ENCODE data around the gene FFAR4.

Gene FFAR4

GRCh38 chr10:93599778-93600177 is 33.3 kb downstream of the FFAR4 start:
- no peak for DNase-seq (ENCODE audit: low read depth, low spot score)

GRCh38 chr10:93600446-93601145 is 34.1 kb downstream of the FFAR4 start:
- no peak for DNase-seq (ENCODE audit: low read depth, low spot score)

- no peak for DNase-seq (ENCODE audit: low read depth, low spot score)
Measured at GRCh38 chr10:93601146-93601773, 34.8 kb downstream of the FFAR4 start, which contains the start of gene RBP4. RBP4 (minus strand) TSS chr10:93601235; CDS start chr10:93601028, 207 bp downstream.

GRCh38 chr10:93601774-93602162 is 35.3 kb downstream of the FFAR4 start:
- DNase-seq (ENCODE audit: low read depth, low spot score), result no peak

GRCh38 chr10:93603023-93603422 is 36.6 kb downstream of the FFAR4 start:
- no peak for DNase-seq (ENCODE audit: low read depth, low spot score)

GRCh38 chr10:93604146-93604545 is 37.7 kb downstream of the FFAR4 start:
- no peak for DNase-seq (ENCODE audit: low read depth, low spot score)

- DNase-seq (ENCODE audit: low read depth, low spot score), result no peak
Measured at GRCh38 chr10:93608421-93608820, 42.0 kb downstream of the FFAR4 start.

- no peak for DNase-seq (ENCODE audit: low read depth, low spot score)
Measured at GRCh38 chr10:93612311-93612710, 45.8 kb downstream of the FFAR4 start, which contains the start of gene PDE6C. PDE6C (plus strand) TSS chr10:93612537; CDS start chr10:93612726, 189 bp downstream.

GRCh38 chr10:93613126-93613525 is 46.7 kb downstream of the FFAR4 start:
- DNase-seq (ENCODE audit: low read depth, low spot score), result no peak

- DNase-seq (ENCODE audit: low read depth, low spot score), result no peak
Measured at GRCh38 chr10:93614101-93614825, 47.8 kb downstream of the FFAR4 start.

GRCh38 chr10:93615576-93616235 is 49.2 kb downstream of the FFAR4 start:
- DNase-seq (ENCODE audit: low read depth, low spot score), result no peak

GRCh38 chr10:93620925-93621324 is 54.5 kb downstream of the FFAR4 start:
- no peak for DNase-seq (ENCODE audit: low read depth, low spot score)

- no peak for DNase-seq (ENCODE audit: low read depth, low spot score)
Measured at GRCh38 chr10:93622942-93623341, 56.5 kb downstream of the FFAR4 start.

- DNase-seq (ENCODE audit: low read depth, low spot score), result no peak
Measured at GRCh38 chr10:93628858-93629257, 62.4 kb downstream of the FFAR4 start.

GRCh38 chr10:93629647-93630305 is 63.3 kb downstream of the FFAR4 start:
- no peak for DNase-seq (ENCODE audit: low read depth, low spot score)

- DNase-seq (ENCODE audit: low read depth, low spot score), result no peak
Measured at GRCh38 chr10:93630625-93631557, 64.4 kb downstream of the FFAR4 start.
